Prostate gland (tissue), 2 donors: ENCODE measurements around the gene TRIM54. TPM values are rescaled to one million over a fixed set of nuclear protein-coding genes. Genes with fewer than 3 reads are reported as not detected.

Experiments used
- DNase-seq: peaks from one replicate; pipeline ENCODE4 v3.0.0-alpha.2; 2019; ENCODE audit warnings: low spot score
- H3K27ac ChIP-seq, 2 donors: fragments of 200-600 bp; sonication (generic); 2 replicates each; pipeline ENCODE4 v1.5.1; 2017 to 2019
- H3K27me3 ChIP-seq: fragments of 200-600 bp; sonication (generic); replicated peaks from 2 replicates; pipeline ENCODE4 v1.5.1; 2019; ENCODE audit not compliant: insufficient read depth
- H3K36me3 ChIP-seq, 2 donors: fragments of 200-600 bp; sonication (generic); 1 replicate in 1 of 2; 2 replicates in 1 of 2; pipeline versions ENCODE4 v1.5.1 to v1.8.1; 2017 to 2019
- H3K4me1 ChIP-seq: fragments of 200-600 bp; sonication (generic); replicated peaks from 2 replicates; pipeline ENCODE4 v1.5.1; 2019
- H3K4me3 ChIP-seq, 2 donors: fragments of 200-600 bp; sonication (generic); 2 replicates each; pipeline ENCODE4 v1.5.1; 2017 to 2019
- H3K9me3 ChIP-seq: fragments of 200-600 bp; sonication (generic); 2 replicates; pipeline ENCODE4 v1.5.1; 2017
- POLR2A ChIP-seq: fragments of 450-650 bp; IDR thresholded peaks from one replicate; pipeline ENCODE4 v1.6.1; 2016; ENCODE audit warnings: antibody characterized with exemption, mild to moderate bottlenecking
- POLR2AphosphoS5 ChIP-seq: sonication (generic); formaldehyde crosslinking; IDR thresholded peaks from one replicate; pipeline ENCODE4 v1.6.1; 2017; ENCODE audit warnings: antibody characterized with exemption
- WGBS: methylation state at CpG from one replicate; pipeline ENCODE4 v1.1.5; 2018; 5-methylcytosine and 5-hydroxymethylcytosine counted together
- intact Hi-C: fragments of 100-400 bp; cut with DNase I; formaldehyde crosslinking; loops from one replicate; pipeline ENCODE4 v1.14.2; 2022
- total RNA-seq, 2 donors: library from RNA; depleted of rRNA; stranded (reverse); fragments of >200 nt; gene quantifications; one replicate each; pipeline ENCODE4 v1.1.0, GENCODE V29; 2016
- TF ChIP-seq, protein P1 (sequence below), 4 experiments: fragments of 200-600 bp in 2 of 4; fragments of 450-650 bp in 2 of 4; sonication (generic) in 2 of 4; IDR thresholded peaks; 1 replicate in 3 of 4; 2 replicates in 1 of 4; pipeline ENCODE4 v1.5.1; 2016 to 2019; ENCODE audit warnings: antibody characterized with exemption in 4 of 4, mild to moderate bottlenecking in 2 of 4, moderate library complexity in 2 of 4

Gene TRIM54
- total RNA-seq, 2 donors from 2014 or later, result 2.8 to 17.9 TPM

DNA sequence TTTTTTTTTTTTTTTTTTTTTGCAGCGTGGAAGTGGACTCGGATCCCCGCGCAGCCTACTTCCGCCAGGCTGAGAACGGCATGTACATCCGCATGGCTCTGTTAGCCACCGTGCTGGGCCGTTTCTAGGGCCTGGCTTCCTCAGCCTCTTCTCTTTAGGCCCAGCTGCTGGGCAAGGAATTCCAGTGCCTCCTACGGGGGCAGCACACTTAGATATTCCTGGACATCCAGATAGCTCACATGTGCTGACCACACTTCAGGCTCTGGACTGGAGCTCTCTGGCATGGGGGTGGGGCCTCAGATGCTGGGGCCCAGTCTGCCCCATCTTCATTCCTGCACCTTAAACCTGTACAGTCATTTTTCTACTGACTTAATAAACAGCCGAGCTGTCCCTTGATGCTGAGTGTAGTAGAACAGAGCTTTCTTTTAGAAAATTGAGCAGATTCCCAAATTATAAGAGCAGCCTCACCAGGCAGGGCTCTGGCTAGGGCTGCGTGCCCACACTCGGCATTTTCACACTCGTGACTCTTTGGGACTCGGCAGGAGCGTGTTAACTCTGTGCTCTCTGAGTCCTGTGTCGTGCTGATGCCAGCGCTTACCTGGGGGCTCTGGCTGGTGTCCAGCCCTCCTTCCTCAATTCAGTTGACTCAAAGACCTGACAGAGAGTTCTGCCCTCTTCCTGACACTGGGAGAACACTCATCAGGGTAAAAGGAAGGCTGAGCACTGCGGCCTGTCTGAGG lies 38.7 kb upstream of the TRIM54 start:
- H3K9me3 ChIP-seq, result no peaks in the 10 kb centered on the region
- intact Hi-C loops, result no loop called here
- no peak for DNase-seq

DNA sequence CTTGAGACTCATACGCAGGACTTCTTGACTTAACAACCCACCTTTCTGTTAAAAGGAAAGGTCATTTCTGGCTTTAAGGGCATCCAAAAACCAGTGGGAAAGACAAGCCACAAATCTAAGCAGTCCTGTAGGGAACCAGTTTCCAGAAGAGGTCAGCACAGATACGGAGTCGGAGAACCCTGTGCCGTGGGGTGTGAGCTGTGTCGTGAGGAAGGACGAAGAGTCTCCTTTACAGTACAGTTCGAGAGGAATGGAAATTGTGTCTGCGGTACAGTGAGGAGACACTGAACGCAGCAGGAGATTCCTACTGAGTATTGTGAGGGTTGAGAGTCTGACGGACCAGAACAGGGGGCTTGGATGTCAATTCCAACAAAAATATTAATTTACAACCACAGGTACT lies 37.1 kb upstream of the TRIM54 start:
- Histone ChIP-seq H3K9me3 (no peaks in the 10 kb centered on the region), H3K4me1 (peaks cover 11% of the 10 kb centered on the region), H3K27me3 (no peaks in the 10 kb centered on the region), H3K4me3 (no peak overlapping the region), H3K27ac (no peak overlapping the region), H3K36me3 (peaks cover 0 to 10% of the 10 kb centered on the region in 2 donors)
- WGBS, result 82% methylated on average over 10 of the region's 10 CpGs
- DNase-seq, result no peak
- intact Hi-C loops, result no loop called here
- TF ChIP-seq, protein P1, sequence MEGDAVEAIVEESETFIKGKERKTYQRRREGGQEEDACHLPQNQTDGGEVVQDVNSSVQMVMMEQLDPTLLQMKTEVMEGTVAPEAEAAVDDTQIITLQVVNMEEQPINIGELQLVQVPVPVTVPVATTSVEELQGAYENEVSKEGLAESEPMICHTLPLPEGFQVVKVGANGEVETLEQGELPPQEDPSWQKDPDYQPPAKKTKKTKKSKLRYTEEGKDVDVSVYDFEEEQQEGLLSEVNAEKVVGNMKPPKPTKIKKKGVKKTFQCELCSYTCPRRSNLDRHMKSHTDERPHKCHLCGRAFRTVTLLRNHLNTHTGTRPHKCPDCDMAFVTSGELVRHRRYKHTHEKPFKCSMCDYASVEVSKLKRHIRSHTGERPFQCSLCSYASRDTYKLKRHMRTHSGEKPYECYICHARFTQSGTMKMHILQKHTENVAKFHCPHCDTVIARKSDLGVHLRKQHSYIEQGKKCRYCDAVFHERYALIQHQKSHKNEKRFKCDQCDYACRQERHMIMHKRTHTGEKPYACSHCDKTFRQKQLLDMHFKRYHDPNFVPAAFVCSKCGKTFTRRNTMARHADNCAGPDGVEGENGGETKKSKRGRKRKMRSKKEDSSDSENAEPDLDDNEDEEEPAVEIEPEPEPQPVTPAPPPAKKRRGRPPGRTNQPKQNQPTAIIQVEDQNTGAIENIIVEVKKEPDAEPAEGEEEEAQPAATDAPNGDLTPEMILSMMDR (IDR thresholded peaks at IDR 0.05), result no peak
- no peak for TF ChIP-seq POLR2AphosphoS5
- TF ChIP-seq POLR2A, result no peak

More for the DNA sequence above, 38.7 kb upstream of the TRIM54 start:
- TF ChIP-seq, protein P1 (IDR thresholded peaks at IDR 0.05), result no peak
- TF ChIP-seq POLR2AphosphoS5, result no peak
- no peak for TF ChIP-seq POLR2A
- 84% methylated on average over 19 of the region's 19 CpGs for WGBS
- no peaks in the 10 kb centered on the region for H3K4me1 ChIP-seq
- H3K27ac ChIP-seq, result no peak overlapping the region
- H3K36me3 ChIP-seq, result peaks cover 10 to 14% of the 10 kb centered on the region in 2 donors
- H3K4me3 ChIP-seq, result no peak overlapping the region
- H3K27me3 ChIP-seq, result no peaks in the 10 kb centered on the region

DNA sequence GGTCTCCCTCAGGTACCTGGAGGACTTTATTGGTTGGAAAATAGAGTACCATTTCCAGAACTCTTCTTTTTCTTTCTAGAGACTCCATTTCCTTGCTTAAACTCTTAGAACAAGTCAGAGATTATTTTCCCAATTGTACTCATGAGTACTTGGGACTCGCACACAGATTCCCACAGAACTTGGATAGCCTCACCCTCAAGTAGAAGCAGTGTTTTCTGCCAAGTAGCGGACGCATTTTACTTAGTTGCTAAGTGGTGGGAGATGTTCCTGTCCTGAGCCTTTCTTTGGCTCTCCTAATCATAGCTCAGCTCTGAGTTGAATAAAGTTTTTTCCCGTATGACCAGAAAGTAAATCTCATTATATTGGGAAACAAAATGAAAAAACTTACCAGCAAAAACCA lies 36.6 kb upstream of the TRIM54 start:
- peaks cover 11% of the 10 kb centered on the region for H3K4me1 ChIP-seq
- no peak for DNase-seq
- no peak overlapping the region for H3K4me3 ChIP-seq
- 79% methylated on average over 4 of the region's 4 CpGs for WGBS
- no peaks in the 10 kb centered on the region for H3K9me3 ChIP-seq
- no peak overlapping the region for H3K27ac ChIP-seq
- intact Hi-C loops, result no loop called here
- H3K36me3 ChIP-seq, result peaks cover 0 to 10% of the 10 kb centered on the region in 2 donors
- TF ChIP-seq POLR2A (no peak), POLR2AphosphoS5 (no peak)
- TF ChIP-seq, protein P1 (IDR thresholded peaks at IDR 0.05), result no peak
- no peaks in the 10 kb centered on the region for H3K27me3 ChIP-seq

DNA sequence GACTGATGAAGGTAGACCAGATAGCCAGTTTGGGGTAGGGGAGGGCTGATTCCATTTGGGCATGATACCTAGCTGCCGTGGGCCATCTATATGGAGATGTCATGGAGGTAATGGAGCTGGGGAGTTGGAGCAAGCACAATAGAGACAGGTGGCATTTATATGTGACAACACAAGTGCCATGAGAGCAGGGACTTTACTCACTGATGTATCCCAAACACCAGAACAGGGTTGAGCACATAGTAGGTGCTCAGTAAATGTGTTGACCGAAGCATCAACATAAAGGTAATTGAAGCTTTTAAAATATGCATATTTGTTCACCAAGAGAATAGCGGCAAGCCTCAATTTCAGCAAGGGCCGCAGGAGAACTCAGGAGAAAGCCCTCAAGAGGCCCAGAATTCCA lies 34.3 kb upstream of the TRIM54 start:
- 93% methylated on average over 4 of the region's 4 CpGs for WGBS
- DNase-seq, result no peak
- TF ChIP-seq, protein P1 (IDR thresholded peaks at IDR 0.05), result no peak
- TF ChIP-seq POLR2AphosphoS5 (no peak), POLR2A (no peak)

More for the DNA sequence above, 34.3 kb upstream of the TRIM54 start:
- Histone ChIP-seq H3K4me1 (peaks cover 11% of the 10 kb centered on the region), H3K36me3 (no peaks in the 10 kb centered on the region), H3K27ac (no peak overlapping the region), H3K27me3 (no peaks in the 10 kb centered on the region), H3K9me3 (no peaks in the 10 kb centered on the region), H3K4me3 (no peak overlapping the region)
- intact Hi-C loops, result no loop called here
